Trophoblast cell (in vitro differentiated cells and primary cell): ENCODE measurements around the gene THSD4.

Experiments
- DNase-seq, 2 donors: peaks; one replicate each; pipeline ENCODE4 v3.0.0-alpha.2; 2016
- H2AFZ ChIP-seq: 2 replicates; pipeline ENCODE4 v1.6.1; 2013; ENCODE audit warnings: low read length, moderate library complexity, mild to moderate bottlenecking; ENCODE audit not compliant: insufficient read depth, poor library complexity
- H2AK5ac ChIP-seq: 2 replicates; pipeline ENCODE4 v1.6.1; 2013; ENCODE audit warnings: mild to moderate bottlenecking, low read length
- H2BK120ac ChIP-seq: 2 replicates; pipeline ENCODE4 v1.6.1; 2013; ENCODE audit warnings: low read length, mild to moderate bottlenecking, moderate library complexity; ENCODE audit not compliant: insufficient read depth, poor library complexity
- H2BK12ac ChIP-seq: 2 replicates; pipeline ENCODE4 v1.6.1; 2013; ENCODE audit warnings: mild to moderate bottlenecking, low read length, moderate library complexity
- H2BK5ac ChIP-seq: 2 replicates; pipeline ENCODE4 v1.6.1; 2013; ENCODE audit warnings: low read length, low read depth, moderate library complexity, mild to moderate bottlenecking; ENCODE audit not compliant: poor library complexity
- H3K14ac ChIP-seq: 2 replicates; pipeline ENCODE4 v1.6.1; 2013; ENCODE audit warnings: mild to moderate bottlenecking, low read length
- H3K18ac ChIP-seq: 2 replicates; pipeline ENCODE4 v1.6.1; 2013; ENCODE audit warnings: mild to moderate bottlenecking, low read length
- H3K23ac ChIP-seq: 2 replicates; pipeline ENCODE4 v1.6.1; 2013; ENCODE audit warnings: low read length
- H3K27ac ChIP-seq: 2 replicates; pipeline ENCODE4 v1.5.1; 2013; ENCODE audit warnings: low read depth, mild to moderate bottlenecking, inconsistent platforms, low read length, moderate library complexity
- H3K27me3 ChIP-seq: 2 replicates; pipeline ENCODE4 v1.6.1; 2013; ENCODE audit warnings: inconsistent platforms, mild to moderate bottlenecking, low read length, moderate library complexity; ENCODE audit not compliant: insufficient read depth
- H3K36me3 ChIP-seq, 2 experiments: 1 replicate in 1 of 2; 2 replicates in 1 of 2; pipeline ENCODE4 v1.6.1; 2013; ENCODE audit warnings: low read length in 2 of 2, mild to moderate bottlenecking in 2 of 2, moderate library complexity in 1 of 2; ENCODE audit not compliant: insufficient read depth in 2 of 2, control insufficient read depth in 1 of 2
- H3K4ac ChIP-seq: 2 replicates; pipeline ENCODE4 v1.6.1; 2013; ENCODE audit warnings: low read depth, mild to moderate bottlenecking, low read length, moderate library complexity
- H3K4me1 ChIP-seq, 2 experiments: 1 replicate in 1 of 2; 2 replicates in 1 of 2; pipeline ENCODE4 v1.6.1; 2013; ENCODE audit warnings: low read length in 2 of 2, mild to moderate bottlenecking in 2 of 2, moderate library complexity in 1 of 2; ENCODE audit not compliant: insufficient read depth in 2 of 2, control insufficient read depth in 1 of 2
- H3K4me2 ChIP-seq: 2 replicates; pipeline ENCODE4 v1.6.1; 2013; ENCODE audit warnings: inconsistent platforms, mild to moderate bottlenecking, low read length, moderate library complexity
- H3K4me3 ChIP-seq: 2 replicates; pipeline ENCODE4 v1.5.1; 2013; ENCODE audit warnings: mild to moderate bottlenecking, low read depth, low read length, inconsistent platforms
- H3K79me1 ChIP-seq: one replicate; pipeline ENCODE4 v1.6.1; 2013; ENCODE audit warnings: low read length
- H3K79me2 ChIP-seq: 2 replicates; pipeline ENCODE4 v1.6.1; 2013; ENCODE audit warnings: low read length, mild to moderate bottlenecking; ENCODE audit not compliant: control insufficient read depth, insufficient read depth, poor library complexity
- H3K9ac ChIP-seq: 2 replicates; pipeline ENCODE4 v1.6.1; 2013; ENCODE audit warnings: mild to moderate bottlenecking, low read length
- H3K9me3 ChIP-seq: 2 replicates; pipeline ENCODE4 v1.6.1; 2013; ENCODE audit warnings: low read depth, mild to moderate bottlenecking, control low read depth, inconsistent platforms, low read length; ENCODE audit not compliant: insufficient read depth
- H4K12ac ChIP-seq: 2 replicates; pipeline ENCODE4 v1.6.1; 2013; ENCODE audit warnings: low read depth, mild to moderate bottlenecking, low read length, moderate library complexity
- H4K8ac ChIP-seq: 2 replicates; pipeline ENCODE4 v1.6.1; 2013; ENCODE audit warnings: low read depth, mild to moderate bottlenecking, low read length, moderate library complexity
- H4K91ac ChIP-seq: one replicate; pipeline ENCODE4 v1.6.1; 2013; ENCODE audit warnings: low read depth, mild to moderate bottlenecking, low read length, moderate library complexity
- WGBS: extraction: QIAGEN DNeasy Blood & Tissue Kit; methylation state at CpG from one replicate; pipeline ENCODE4 v1.1.7; 2013; ENCODE audit warnings: missing lambda C conversion rate; ENCODE audit not compliant: insufficient read length, insufficient coverage; ENCODE audit errors: extremely low coverage; 5-methylcytosine and 5-hydroxymethylcytosine counted together

The THSD4 gene

DNA sequence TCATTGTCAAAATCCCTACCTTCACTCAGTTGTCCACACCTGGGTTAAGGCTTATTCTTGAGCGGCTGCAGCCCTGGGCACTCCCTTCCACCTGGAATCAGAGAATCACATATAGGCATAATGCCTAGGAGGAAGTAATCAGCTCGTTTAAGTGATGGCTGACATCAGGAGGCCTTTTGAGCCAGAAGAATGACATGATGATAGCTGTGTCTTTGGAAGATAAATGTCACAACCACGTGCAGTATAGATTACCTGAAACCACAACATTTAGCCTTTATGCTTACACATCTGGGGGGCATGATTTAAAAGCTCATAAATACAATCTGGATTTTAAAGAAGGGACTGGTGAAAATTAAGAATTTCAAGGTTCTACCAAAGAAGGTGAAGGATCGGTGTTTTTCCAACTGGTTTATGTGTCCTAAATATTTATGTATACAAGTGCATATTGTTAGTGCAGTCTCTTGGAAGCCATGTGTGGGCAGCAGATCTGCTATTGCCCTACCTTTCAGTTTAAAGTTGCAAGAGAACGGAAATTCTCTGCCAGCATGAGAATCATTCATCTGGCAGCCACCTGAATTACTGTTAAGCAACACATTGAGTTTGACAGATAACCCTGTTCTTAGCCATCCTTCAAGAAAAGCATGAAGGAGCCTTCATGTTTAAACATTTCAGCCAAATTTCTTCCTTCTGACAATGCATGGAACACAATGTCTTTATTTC, 531.7 kb downstream of the THSD4 start:
- no peak overlapping the region for H3K4ac ChIP-seq
- no peak overlapping the region for H3K27ac ChIP-seq
- H2BK12ac ChIP-seq: no peak overlapping the region
- no peak overlapping the region for H3K4me2 ChIP-seq
- H3K36me3 ChIP-seq: no peaks in the 10 kb centered on the region
- DNase-seq: no peak
- no peaks in the 10 kb centered on the region for H3K79me2 ChIP-seq
- no peak overlapping the region for H3K23ac ChIP-seq
- H3K4me3 ChIP-seq: no peak overlapping the region
- no peak overlapping the region for H2AK5ac ChIP-seq
- H3K18ac ChIP-seq: no peak overlapping the region
- no peak overlapping the region for H3K9ac ChIP-seq
- no peak overlapping the region for H4K12ac ChIP-seq
- no peak overlapping the region for H4K91ac ChIP-seq
- H2BK120ac ChIP-seq: no peak overlapping the region
- H3K14ac ChIP-seq: no peak overlapping the region
- no peak overlapping the region for H4K8ac ChIP-seq
- no peaks in the 10 kb centered on the region for H3K27me3 ChIP-seq
- H3K9me3 ChIP-seq: no peaks in the 10 kb centered on the region
- no peak overlapping the region for H2AFZ ChIP-seq
- H3K4me1 ChIP-seq: no peaks in the 10 kb centered on the region
- no peak overlapping the region for H2BK5ac ChIP-seq
- H3K79me1 ChIP-seq: no peaks in the 10 kb centered on the region
- no CpG with 5 or more reads among the region's 5 CpGs for WGBS

GRCh38 chr15:71647487-71647808, 532.2 kb downstream of the THSD4 start:
- Histone ChIP-seq H2BK12ac (no peak overlapping the region), H3K79me1 (no peaks in the 10 kb centered on the region), H3K4me1 (no peaks in the 10 kb centered on the region), H3K27me3 (no peaks in the 10 kb centered on the region), H3K23ac (no peak overlapping the region), H4K91ac (no peak overlapping the region), H2AK5ac (no peak overlapping the region), H3K36me3 (no peaks in the 10 kb centered on the region), H3K27ac (no peak overlapping the region), H3K9me3 (no peaks in the 10 kb centered on the region), H3K79me2 (no peaks in the 10 kb centered on the region), H3K4me3 (no peak overlapping the region), H2BK5ac (no peak overlapping the region), H2AFZ (no peak overlapping the region), H3K9ac (no peak overlapping the region), H3K4ac (no peak overlapping the region), H2BK120ac (no peak overlapping the region), H3K14ac (no peak overlapping the region), H3K18ac (no peak overlapping the region), H4K12ac (no peak overlapping the region), H4K8ac (no peak overlapping the region), H3K4me2 (no peak overlapping the region)
- WGBS: no CpG with 5 or more reads among the region's 4 CpGs
- no peak for DNase-seq

DNA sequence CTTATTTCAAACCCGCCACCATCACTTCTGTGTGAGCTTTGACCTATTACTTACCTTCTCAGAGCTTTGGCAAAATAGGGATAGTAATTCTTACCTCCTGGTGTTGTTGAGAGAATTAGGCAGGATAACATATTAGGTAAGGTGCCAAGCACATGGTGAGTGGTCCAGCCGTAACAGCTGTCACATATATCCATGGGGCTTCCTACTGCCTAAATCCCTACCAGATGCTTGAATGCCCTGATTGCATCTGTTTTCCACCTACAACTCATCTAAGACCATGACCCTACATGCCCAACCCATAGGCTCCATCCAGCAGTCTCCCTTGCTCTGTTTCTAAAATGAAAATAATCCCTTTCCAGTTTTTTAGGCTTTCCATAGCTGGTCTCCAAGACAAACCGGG, 532.8 kb downstream of the THSD4 start:
- WGBS: no CpG with 5 or more reads among the region's 3 CpGs
- no peaks in the 10 kb centered on the region for H3K79me1 ChIP-seq
- no peak overlapping the region for H3K4me3 ChIP-seq

GRCh38 chr15:71649894-71650293, 534.6 kb downstream of the THSD4 start:
- WGBS: no CpG with 5 or more reads among the region's 3 CpGs
- Histone ChIP-seq H3K4me1 (no peaks in the 10 kb centered on the region), H3K4ac (no peak overlapping the region), H2BK5ac (no peak overlapping the region), H4K91ac (no peak overlapping the region), H3K9me3 (no peaks in the 10 kb centered on the region), H3K9ac (no peak overlapping the region), H3K14ac (no peak overlapping the region), H3K27me3 (no peaks in the 10 kb centered on the region), H3K79me1 (no peaks in the 10 kb centered on the region), H2BK12ac (no peak overlapping the region), H4K8ac (no peak overlapping the region), H3K23ac (no peak overlapping the region), H3K27ac (no peak overlapping the region), H4K12ac (no peak overlapping the region), H3K4me3 (no peak overlapping the region), H3K18ac (no peak overlapping the region), H2BK120ac (no peak overlapping the region), H3K79me2 (no peaks in the 10 kb centered on the region), H3K4me2 (no peak overlapping the region), H2AFZ (no peak overlapping the region), H2AK5ac (no peak overlapping the region), H3K36me3 (no peaks in the 10 kb centered on the region)
- no peak for DNase-seq

More for the DNA sequence above, 532.8 kb downstream of the THSD4 start:
- Histone ChIP-seq H2AFZ (no peak overlapping the region), H3K9ac (no peak overlapping the region), H3K18ac (no peak overlapping the region), H2BK12ac (no peak overlapping the region), H2BK5ac (no peak overlapping the region), H3K23ac (no peak overlapping the region), H2BK120ac (no peak overlapping the region), H4K8ac (no peak overlapping the region), H4K91ac (no peak overlapping the region), H2AK5ac (no peak overlapping the region), H3K27ac (no peak overlapping the region), H3K14ac (no peak overlapping the region), H3K4me2 (no peak overlapping the region), H3K4me1 (no peaks in the 10 kb centered on the region), H4K12ac (no peak overlapping the region), H3K4ac (no peak overlapping the region), H3K9me3 (no peaks in the 10 kb centered on the region), H3K36me3 (no peaks in the 10 kb centered on the region), H3K27me3 (no peaks in the 10 kb centered on the region), H3K79me2 (no peaks in the 10 kb centered on the region)
- DNase-seq: no peak
